ENCODE data around the gene CABLES2. TPM values are rescaled to one million over a fixed set of nuclear protein-coding genes. Genes with fewer than 3 reads are reported as not detected.

The CABLES2 gene
- total and polyA plus RNA-seq, 9 donors: 2.7 to 7.0 (median 4.7) TPM

DNA sequence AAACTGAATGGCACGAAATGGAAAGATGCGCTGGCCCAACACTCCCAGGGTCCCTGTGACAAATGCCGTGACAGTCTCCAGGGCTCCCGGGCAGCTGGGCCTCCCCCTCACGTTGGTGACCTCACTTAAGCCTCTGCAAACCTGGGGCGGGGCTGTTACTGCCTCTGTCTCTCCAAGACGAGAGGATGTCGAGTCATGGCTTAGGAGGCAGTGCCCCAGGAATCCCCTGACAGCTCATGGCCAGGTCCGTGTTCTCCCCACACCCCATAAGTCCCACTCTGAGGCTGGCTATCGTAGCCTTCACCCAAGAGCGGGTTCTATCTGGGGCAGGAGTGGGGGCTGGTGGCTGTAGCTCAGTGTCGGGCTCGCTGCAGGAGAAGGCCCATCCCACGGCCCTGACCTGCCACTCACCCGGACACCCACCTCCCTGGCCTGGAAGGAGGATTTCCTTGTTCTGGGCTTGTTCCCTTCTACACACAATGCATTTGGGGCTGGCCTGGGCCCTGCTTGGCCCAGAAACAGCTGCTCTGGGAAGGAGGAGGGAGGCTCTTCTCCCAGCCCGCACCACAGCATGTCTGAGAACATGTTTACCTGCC is 25.8 kb downstream of the CABLES2 start:
- Histone ChIP-seq H3K4me3 (no peak overlapping the region), H3K36me3 (no peaks in the 10 kb centered on the region), H3K9me3 (no peaks in the 10 kb centered on the region), H3K27ac (no peak overlapping the region), H3K27me3 (no peaks in the 10 kb centered on the region), H3K4me1 (ENCODE audit: insufficient read depth) (peaks cover 6% of the 10 kb centered on the region)
- 59 to 62% (median 61%) methylated on average over 16 of the region's 16 CpGs for WGBS, 3 donors
- DNase-seq: no peak
- TF ChIP-seq, protein P1, sequence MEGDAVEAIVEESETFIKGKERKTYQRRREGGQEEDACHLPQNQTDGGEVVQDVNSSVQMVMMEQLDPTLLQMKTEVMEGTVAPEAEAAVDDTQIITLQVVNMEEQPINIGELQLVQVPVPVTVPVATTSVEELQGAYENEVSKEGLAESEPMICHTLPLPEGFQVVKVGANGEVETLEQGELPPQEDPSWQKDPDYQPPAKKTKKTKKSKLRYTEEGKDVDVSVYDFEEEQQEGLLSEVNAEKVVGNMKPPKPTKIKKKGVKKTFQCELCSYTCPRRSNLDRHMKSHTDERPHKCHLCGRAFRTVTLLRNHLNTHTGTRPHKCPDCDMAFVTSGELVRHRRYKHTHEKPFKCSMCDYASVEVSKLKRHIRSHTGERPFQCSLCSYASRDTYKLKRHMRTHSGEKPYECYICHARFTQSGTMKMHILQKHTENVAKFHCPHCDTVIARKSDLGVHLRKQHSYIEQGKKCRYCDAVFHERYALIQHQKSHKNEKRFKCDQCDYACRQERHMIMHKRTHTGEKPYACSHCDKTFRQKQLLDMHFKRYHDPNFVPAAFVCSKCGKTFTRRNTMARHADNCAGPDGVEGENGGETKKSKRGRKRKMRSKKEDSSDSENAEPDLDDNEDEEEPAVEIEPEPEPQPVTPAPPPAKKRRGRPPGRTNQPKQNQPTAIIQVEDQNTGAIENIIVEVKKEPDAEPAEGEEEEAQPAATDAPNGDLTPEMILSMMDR (IDR thresholded peaks at IDR 0.05): no peak
- no peak for TF ChIP-seq EP300 (IDR thresholded peaks at IDR 0.05)
- no peak for TF ChIP-seq POLR2A (IDR thresholded peaks at IDR 0.05)
- intact Hi-C loops (cut with DNase I): loop anchor here in 2 of 4 donors (5.0 kb wide), 2 partner anchors 69 to 239 kb away; partner anchors contain the start of genes PSMA7 (in 1 of the 2) and SS18L1 (in 1 of the 2)

DNA sequence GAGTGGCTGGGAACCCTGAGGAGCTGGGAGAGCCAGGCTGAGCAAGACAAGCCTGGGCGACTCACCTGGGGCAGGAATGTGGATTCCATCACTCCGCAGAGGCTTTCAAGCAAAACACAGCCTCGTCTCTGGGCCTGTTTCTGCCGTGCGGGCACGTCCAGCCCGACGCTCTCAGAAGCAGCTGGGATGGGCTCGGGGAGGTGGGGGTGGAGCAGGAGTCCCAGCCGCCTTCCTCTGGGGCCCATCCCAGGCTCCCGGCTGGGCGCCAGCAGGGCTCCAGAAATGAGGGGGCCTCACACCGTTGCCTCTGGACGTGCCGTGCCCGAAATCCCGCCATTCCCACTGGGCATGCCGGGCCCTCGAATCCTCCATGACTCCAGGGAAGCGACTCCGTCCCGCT is 28.9 kb downstream of the CABLES2 start:
- DNase-seq: no peak
- intact Hi-C loops (cut with DNase I): loop anchor here in 2 of 4 donors (5.0 to 10.0 kb wide), 2 partner anchors 76 to 313 kb away; partner anchors contain the start of genes ADRM1 (in 1 of the 2) and TAF4 (in 1 of the 2)
- Histone ChIP-seq H3K4me3 (no peak overlapping the region), H3K27me3 (no peaks in the 10 kb centered on the region), H3K9me3 (no peaks in the 10 kb centered on the region), H3K27ac (no peak overlapping the region), H3K4me1 (ENCODE audit: insufficient read depth) (peaks cover 20% of the 10 kb centered on the region), H3K36me3 (no peaks in the 10 kb centered on the region)
- 62 to 84% (median 64%) methylated on average over 20 to 22 of the region's 22 CpGs for WGBS, 3 donors
- TF ChIP-seq POLR2A (IDR thresholded peaks at IDR 0.05): no peak
- TF ChIP-seq, protein P1 (IDR thresholded peaks at IDR 0.05): no peak
- TF ChIP-seq EP300 (IDR thresholded peaks at IDR 0.05): no peak

DNA sequence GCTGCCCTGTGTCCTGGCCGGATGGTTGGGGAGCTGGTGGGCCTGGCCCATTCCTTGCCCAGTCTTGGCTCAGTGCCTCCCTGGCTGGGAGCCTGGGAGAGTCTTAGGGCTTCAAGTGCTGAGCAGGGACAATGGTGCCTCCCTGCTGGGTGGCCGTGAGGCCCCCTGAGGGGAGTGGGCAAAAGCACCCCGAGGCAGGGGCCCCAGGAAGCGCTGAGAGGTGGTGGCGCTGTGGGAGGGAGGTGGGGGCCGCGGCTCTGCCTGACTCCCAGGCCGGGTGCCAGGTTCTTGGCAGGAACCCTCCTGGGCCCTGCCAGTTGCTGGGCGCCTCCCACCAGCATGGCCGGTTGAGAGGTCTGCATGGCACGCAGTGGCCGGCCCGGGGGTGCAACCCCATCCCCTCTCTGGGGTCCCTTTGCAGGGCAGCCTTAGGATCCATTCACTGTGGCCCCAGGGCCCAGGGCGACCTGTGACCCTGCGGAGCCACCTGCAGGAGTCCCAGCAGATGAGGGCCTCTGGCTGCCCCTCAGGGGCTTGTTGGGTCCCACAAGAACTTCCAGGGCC is 29.4 kb downstream of the CABLES2 start:
- Histone ChIP-seq H3K4me3 (no peak overlapping the region), H3K4me1 (ENCODE audit: insufficient read depth) (peaks cover 20% of the 10 kb centered on the region), H3K27ac (no peak overlapping the region), H3K9me3 (no peaks in the 10 kb centered on the region), H3K36me3 (no peaks in the 10 kb centered on the region), H3K27me3 (no peaks in the 10 kb centered on the region)
- TF ChIP-seq, protein P1 (IDR thresholded peaks at IDR 0.05): no peak
- TF ChIP-seq EP300 (IDR thresholded peaks at IDR 0.05): no peak
- no peak for TF ChIP-seq POLR2A (IDR thresholded peaks at IDR 0.05)
- DNase-seq: no peak
- WGBS, 3 donors: 42 to 63% (median 58%) methylated on average over 8 to 15 of the region's 15 CpGs
- intact Hi-C loops (cut with DNase I): loop anchor here in 3 of 4 donors (2.0 to 10.0 kb wide), 3 partner anchors 75 to 313 kb away; partner anchors contain the start of genes ADRM1 (in 2 of the 3) and TAF4 (in 1 of the 3)

DNA sequence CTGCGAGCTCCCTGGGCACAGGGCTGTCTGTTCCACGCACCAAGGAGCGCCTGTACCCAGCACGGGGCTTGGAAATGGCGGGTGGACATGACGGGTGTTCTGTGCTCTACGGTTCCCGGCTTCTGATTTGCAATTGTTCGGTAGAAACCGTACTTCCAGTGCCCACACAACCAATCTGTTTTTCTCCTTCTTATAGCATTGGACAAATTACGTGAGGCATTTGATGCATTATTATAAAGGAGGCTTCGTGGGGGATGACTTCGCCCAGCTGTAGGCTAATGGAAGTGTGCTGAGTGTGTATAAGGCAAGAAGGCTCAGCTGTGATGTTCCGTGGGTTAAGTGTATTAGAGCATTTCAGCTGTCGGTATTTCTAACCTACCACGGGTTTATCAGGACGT is 30.0 kb downstream of the CABLES2 start:
- no peaks in the 10 kb centered on the region for H3K9me3 ChIP-seq
- no peak overlapping the region for H3K27ac ChIP-seq
- WGBS, 3 donors: 80 to 85% (median 83%) methylated on average over 17 of the region's 17 CpGs
- H3K4me1 ChIP-seq (ENCODE audit: insufficient read depth): peaks cover 17% of the 10 kb centered on the region
- TF ChIP-seq EP300 (IDR thresholded peaks at IDR 0.05) (no peak), POLR2A (IDR thresholded peaks at IDR 0.05) (no peak)
- TF ChIP-seq, protein P1 (IDR thresholded peaks at IDR 0.05): no peak
- H3K36me3 ChIP-seq: no peaks in the 10 kb centered on the region
- H3K4me3 ChIP-seq: no peak overlapping the region
- DNase-seq: no peak
- H3K27me3 ChIP-seq: no peaks in the 10 kb centered on the region
- intact Hi-C loops (cut with DNase I): loop anchor here in 3 of 4 donors (2.0 to 10.0 kb wide), 3 partner anchors 74 to 312 kb away; partner anchors contain the start of genes ADRM1 (in 2 of the 3) and TAF4 (in 1 of the 3)
